ENCODE measurements around the gene ADCY1. TPM values are rescaled to one million over a fixed set of nuclear protein-coding genes. Genes with fewer than 3 reads are reported as not detected.

Gene ADCY1
- total RNA-seq, 4 donors from 2014 or later = under 0.01 to 4.3 (median 4.1) TPM; not detected in 1

- TF ChIP-seq POLR2A (IDR thresholded peaks at IDR 0.05) (no peak), CTCF (IDR thresholded peaks at IDR 0.05) (no peak)
- no peak overlapping the region for H3K27ac ChIP-seq
- DNase-seq = no peak
- no peaks in the 10 kb centered on the region for H3K9me3 ChIP-seq
- no peak overlapping the region for H3K4me3 ChIP-seq
- peaks cover 0 to 10% of the 10 kb centered on the region in 2 donors for H3K27me3 ChIP-seq
- H3K36me3 ChIP-seq = no peaks in the 10 kb centered on the region
- intact Hi-C loops (cut with DNase I; ENCODE audit: low total_unique reads) = no loop called here
- peaks cover 0 to 9% of the 10 kb centered on the region in 2 donors for H3K4me1 ChIP-seq
These were observed 2.2 kb downstream of the ADCY1 start for GRCh38 chr7:45576249-45576929.

- H3K9me3 ChIP-seq = no peaks in the 10 kb centered on the region
- intact Hi-C loops (cut with DNase I; ENCODE audit: low total_unique reads) = no loop called here
- peaks cover 0 to 10% of the 10 kb centered on the region in 2 donors for H3K27me3 ChIP-seq
- no peak overlapping the region for H3K27ac ChIP-seq
- TF ChIP-seq CTCF (IDR thresholded peaks at IDR 0.05) (no peak), POLR2A (IDR thresholded peaks at IDR 0.05) (no peak)
- no peak for DNase-seq
- no peak overlapping the region for H3K4me3 ChIP-seq
- H3K4me1 ChIP-seq = peaks cover 0 to 9% of the 10 kb centered on the region in 2 donors
- no peaks in the 10 kb centered on the region for H3K36me3 ChIP-seq
These were observed 3.9 kb downstream of the ADCY1 start for GRCh38 chr7:45578022-45578421.

- no peaks in the 10 kb centered on the region for H3K36me3 ChIP-seq
- H3K27ac ChIP-seq = no peak overlapping the region
- DNase-seq = no peak
- no peak overlapping the region for H3K4me3 ChIP-seq
- peaks cover 0 to 9% of the 10 kb centered on the region in 2 donors for H3K4me1 ChIP-seq
- intact Hi-C loops (cut with DNase I; ENCODE audit: low total_unique reads) = no loop called here
- peaks cover 0 to 10% of the 10 kb centered on the region in 2 donors for H3K27me3 ChIP-seq
- no peak for TF ChIP-seq CTCF (IDR thresholded peaks at IDR 0.05)
- no peak for TF ChIP-seq POLR2A (IDR thresholded peaks at IDR 0.05)
- no peaks in the 10 kb centered on the region for H3K9me3 ChIP-seq
These were observed 4.3 kb downstream of the ADCY1 start for GRCh38 chr7:45578467-45578866.

- Histone ChIP-seq H3K9me3 (no peaks in the 10 kb centered on the region), H3K27ac (no peak overlapping the region), H3K4me3 (no peak overlapping the region), H3K27me3 (peaks cover 0 to 10% of the 10 kb centered on the region in 2 donors), H3K4me1 (peaks cover 0 to 9% of the 10 kb centered on the region in 2 donors), H3K36me3 (no peaks in the 10 kb centered on the region)
- no peak for TF ChIP-seq CTCF (IDR thresholded peaks at IDR 0.05)
- no peak for TF ChIP-seq POLR2A (IDR thresholded peaks at IDR 0.05)
- DNase-seq = no peak
- intact Hi-C loops (cut with DNase I; ENCODE audit: low total_unique reads) = no loop called here
These were observed 5.2 kb downstream of the ADCY1 start for GRCh38 chr7:45579391-45579801.

- no peaks in the 10 kb centered on the region for H3K36me3 ChIP-seq
- intact Hi-C loops (cut with DNase I; ENCODE audit: low total_unique reads) = no loop called here
- no peak overlapping the region for H3K27ac ChIP-seq
- TF ChIP-seq POLR2A (IDR thresholded peaks at IDR 0.05) (no peak), CTCF (IDR thresholded peaks at IDR 0.05) (no peak)
- no peak overlapping the region for H3K4me3 ChIP-seq
- no peaks in the 10 kb centered on the region for H3K9me3 ChIP-seq
- DNase-seq = no peak
- peaks cover 0 to 3% of the 10 kb centered on the region in 2 donors for H3K4me1 ChIP-seq
- peaks cover 0 to 10% of the 10 kb centered on the region in 2 donors for H3K27me3 ChIP-seq
These were observed 6.1 kb downstream of the ADCY1 start for GRCh38 chr7:45580053-45580872.

Measured in uterus (tissue), 4 donors.